ENCODE measurements around the gene GPC1.
"Not testable (repeated sequence)": the region's sequence is repeated elsewhere in the genome, so short reads cannot be mapped to it uniquely, and the experiment has no call there.

GPC1 gene

DNA sequence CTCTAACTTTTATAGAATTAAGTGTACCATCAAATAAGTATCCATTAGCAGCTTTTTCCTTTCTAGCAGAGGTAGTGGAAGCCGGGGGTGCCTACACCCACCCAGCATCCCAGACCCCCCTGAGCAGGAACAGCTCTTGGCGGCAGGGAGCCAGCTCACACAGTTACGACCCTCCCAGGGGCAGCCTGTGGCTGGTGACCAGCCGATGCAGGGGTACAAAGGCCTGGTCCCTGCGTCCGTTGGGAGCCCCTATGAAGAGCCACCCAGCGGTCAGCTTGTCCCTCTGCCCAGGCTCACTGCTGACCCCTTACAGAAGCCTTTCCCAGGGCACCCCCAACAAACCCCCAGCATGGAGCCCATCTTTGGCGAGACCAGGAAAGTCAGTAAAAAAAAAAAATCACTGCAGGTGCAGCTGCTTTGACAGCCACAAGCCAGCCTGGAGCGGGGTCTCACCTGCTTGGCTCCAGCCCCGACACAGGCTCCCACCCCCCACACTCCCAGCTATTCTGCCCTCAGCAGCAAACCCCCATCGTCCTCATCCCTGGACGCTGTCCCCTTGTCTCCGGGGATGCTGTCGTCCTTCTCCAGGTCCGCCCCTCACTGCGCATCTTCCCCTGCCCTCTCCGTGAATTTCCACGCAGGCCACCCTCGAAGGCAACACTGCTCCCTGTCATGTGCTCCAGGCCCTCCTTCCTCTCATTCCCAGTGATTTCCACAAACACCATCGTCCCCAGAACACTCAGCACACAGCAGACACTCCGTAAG, 43.1 kb downstream of the GPC1 start:
- no peak overlapping the region for H3K9ac ChIP-seq (ENCODE audit: low read depth, low read length)
- no peak overlapping the region for H3K4me3 ChIP-seq (ENCODE audit: low read depth, low read length)
- H3K27me3 ChIP-seq (ENCODE audit: control insufficient read depth, insufficient read depth, low read length): no peaks in the 10 kb centered on the region
- H3K36me3 ChIP-seq (ENCODE audit: control insufficient read depth, insufficient read depth, low read length): no peaks in the 10 kb centered on the region
- H3K4me1 ChIP-seq (ENCODE audit: control insufficient read depth, insufficient read depth, low read length): no peaks in the 10 kb centered on the region
- H3K9me3 ChIP-seq (ENCODE audit: control insufficient read depth, insufficient read depth, low read length): no peaks in the 10 kb centered on the region

DNA sequence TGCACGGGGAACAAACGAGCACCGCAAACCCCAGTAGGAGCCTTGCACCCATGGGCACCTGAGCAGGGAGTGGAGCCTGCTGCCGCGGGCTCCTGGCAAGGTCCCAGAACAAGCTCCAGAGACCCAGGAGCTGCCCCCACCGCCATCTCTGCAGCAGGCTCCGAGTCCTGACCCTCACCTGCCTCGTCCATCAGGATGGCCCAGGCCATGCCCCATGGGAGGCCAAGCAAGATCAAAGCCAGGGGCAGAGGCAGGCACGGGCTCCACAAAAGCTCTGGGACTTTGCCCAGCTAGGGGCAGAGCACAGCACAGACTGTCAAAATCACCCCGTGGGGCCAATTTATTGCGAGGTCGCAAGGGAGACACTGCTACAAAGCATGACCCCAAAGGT, 43.6 kb downstream of the GPC1 start:
- no peak overlapping the region for H3K9ac ChIP-seq (ENCODE audit: low read depth, low read length)
- H3K4me1 ChIP-seq (ENCODE audit: control insufficient read depth, insufficient read depth, low read length): no peaks in the 10 kb centered on the region
- H3K36me3 ChIP-seq (ENCODE audit: control insufficient read depth, insufficient read depth, low read length): no peaks in the 10 kb centered on the region
- no peak overlapping the region for H3K4me3 ChIP-seq (ENCODE audit: low read depth, low read length)
- no peaks in the 10 kb centered on the region for H3K27me3 ChIP-seq (ENCODE audit: control insufficient read depth, insufficient read depth, low read length)
- no peaks in the 10 kb centered on the region for H3K9me3 ChIP-seq (ENCODE audit: control insufficient read depth, insufficient read depth, low read length)

DNA sequence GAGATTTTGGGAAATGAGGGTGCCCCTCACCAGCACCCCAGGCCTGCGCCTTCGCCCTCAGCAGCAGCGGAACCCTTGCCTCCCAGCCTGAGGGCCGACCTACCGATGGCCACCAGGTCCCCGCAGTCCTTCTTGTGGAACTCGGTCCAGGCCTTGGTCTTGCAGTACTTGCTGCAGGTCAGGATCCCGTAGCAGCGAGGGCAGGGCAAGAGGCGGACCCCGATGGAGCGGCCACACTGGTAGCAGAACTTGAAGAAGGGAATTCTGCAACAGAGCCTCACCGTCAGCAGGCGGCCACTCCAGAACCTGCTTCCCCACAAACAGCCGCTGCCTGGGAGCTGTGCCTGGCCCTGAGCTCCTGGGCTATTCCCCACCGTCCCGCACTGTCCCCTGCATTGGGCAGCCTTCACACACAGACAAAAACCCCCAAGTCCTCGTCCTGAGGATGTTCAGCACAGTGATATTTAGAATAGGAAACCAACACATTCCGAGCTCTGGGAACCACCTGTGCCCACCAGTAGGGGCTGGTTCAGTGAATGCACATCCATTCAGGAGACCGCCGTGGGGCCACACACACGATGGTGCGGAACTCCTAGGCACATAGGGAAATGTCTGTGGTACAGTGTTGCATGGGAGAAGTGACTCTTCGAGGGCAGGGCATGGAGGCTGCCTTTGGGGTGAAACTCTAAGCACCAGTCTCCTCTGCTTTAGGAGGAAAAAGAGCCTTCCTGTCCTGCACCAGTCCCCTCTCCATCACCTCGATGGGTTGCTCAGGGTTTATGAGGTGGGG, 45.6 kb downstream of the GPC1 start:
- H3K9me3 ChIP-seq (ENCODE audit: control insufficient read depth, insufficient read depth, low read length): no peaks in the 10 kb centered on the region
- no peak overlapping the region for H3K9ac ChIP-seq (ENCODE audit: low read depth, low read length)
- H3K27me3 ChIP-seq (ENCODE audit: control insufficient read depth, insufficient read depth, low read length): no peaks in the 10 kb centered on the region
- no peak overlapping the region for H3K4me3 ChIP-seq (ENCODE audit: low read depth, low read length)
- H3K4me1 ChIP-seq (ENCODE audit: control insufficient read depth, insufficient read depth, low read length): no peaks in the 10 kb centered on the region
- no peaks in the 10 kb centered on the region for H3K36me3 ChIP-seq (ENCODE audit: control insufficient read depth, insufficient read depth, low read length)

DNA sequence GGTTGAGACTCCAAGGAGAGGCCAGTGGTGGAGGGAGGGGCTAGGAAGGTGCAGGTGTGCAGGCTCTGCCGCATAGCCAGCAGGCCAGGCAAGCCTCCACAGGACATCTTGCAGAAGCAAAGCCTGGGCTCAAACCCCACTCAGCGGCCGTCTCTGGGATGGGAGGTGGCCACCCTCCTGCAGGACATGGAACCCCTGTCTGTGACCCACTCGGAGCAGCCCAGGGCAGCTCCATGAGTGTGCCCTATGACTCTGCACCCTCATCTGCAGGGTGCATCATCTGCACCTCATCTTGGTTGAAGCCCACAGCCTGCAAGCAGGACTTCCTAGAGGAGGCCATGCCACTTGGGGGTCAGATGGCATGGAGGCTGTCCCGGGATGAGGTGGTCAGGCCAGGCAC, 46.3 kb downstream of the GPC1 start:
- Histone ChIP-seq H3K27me3 (ENCODE audit: control insufficient read depth, insufficient read depth, low read length) (no peaks in the 10 kb centered on the region), H3K9me3 (ENCODE audit: control insufficient read depth, insufficient read depth, low read length) (no peaks in the 10 kb centered on the region), H3K4me3 (ENCODE audit: low read depth, low read length) (no peak overlapping the region), H3K36me3 (ENCODE audit: control insufficient read depth, insufficient read depth, low read length) (no peaks in the 10 kb centered on the region), H3K9ac (ENCODE audit: low read depth, low read length) (no peak overlapping the region), H3K4me1 (ENCODE audit: control insufficient read depth, insufficient read depth, low read length) (no peaks in the 10 kb centered on the region)

DNA sequence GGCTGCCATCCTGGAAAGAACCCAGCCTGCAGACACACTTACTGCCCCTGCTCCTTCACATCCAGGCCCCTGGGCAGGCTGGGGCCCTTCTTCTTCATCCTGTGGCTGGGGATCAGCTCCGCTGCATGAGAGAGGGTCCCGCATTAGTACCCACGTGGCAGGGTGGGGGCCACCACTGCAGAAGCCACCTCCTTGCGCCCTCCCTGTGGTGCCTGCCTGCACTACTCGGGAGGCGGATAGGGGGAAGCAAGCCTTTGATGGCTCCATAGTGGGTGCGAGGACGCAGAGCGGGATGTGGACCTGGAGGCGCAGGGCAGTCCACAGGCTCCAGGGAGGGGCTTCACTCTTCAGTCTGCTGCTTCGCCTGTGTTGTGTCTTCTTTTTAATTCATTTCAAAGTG, 46.7 kb downstream of the GPC1 start:
- no peaks in the 10 kb centered on the region for H3K27me3 ChIP-seq (ENCODE audit: control insufficient read depth, insufficient read depth, low read length)
- H3K4me3 ChIP-seq (ENCODE audit: low read depth, low read length): no peak overlapping the region
- no peaks in the 10 kb centered on the region for H3K4me1 ChIP-seq (ENCODE audit: control insufficient read depth, insufficient read depth, low read length)
- no peak overlapping the region for H3K9ac ChIP-seq (ENCODE audit: low read depth, low read length)
- H3K9me3 ChIP-seq (ENCODE audit: control insufficient read depth, insufficient read depth, low read length): no peaks in the 10 kb centered on the region
- no peaks in the 10 kb centered on the region for H3K36me3 ChIP-seq (ENCODE audit: control insufficient read depth, insufficient read depth, low read length)

DNA sequence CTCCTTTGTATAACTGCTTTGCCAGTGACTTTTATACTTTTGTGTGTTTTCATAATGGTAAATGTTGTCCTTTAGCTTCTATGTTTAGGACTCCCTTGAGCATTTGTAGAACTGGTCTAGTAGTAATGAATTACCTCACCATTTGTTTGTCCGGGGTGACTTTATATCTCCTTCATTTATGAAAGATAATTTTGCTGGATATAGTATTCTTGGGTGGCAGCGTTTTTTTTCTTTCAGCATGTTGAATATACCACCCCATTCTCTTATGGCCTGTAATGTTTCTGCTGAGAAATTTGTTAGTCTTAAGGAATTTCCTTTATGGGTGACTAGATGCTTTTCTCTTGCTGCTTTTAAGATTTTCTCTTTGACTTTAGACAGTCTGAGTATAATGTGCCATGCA, 56.0 kb downstream of the GPC1 start:
- Histone ChIP-seq H3K9ac (ENCODE audit: low read depth, low read length) (no peak overlapping the region), H3K27me3 (ENCODE audit: control insufficient read depth, insufficient read depth, low read length) (no peaks in the 10 kb centered on the region), H3K36me3 (ENCODE audit: control insufficient read depth, insufficient read depth, low read length) (no peaks in the 10 kb centered on the region), H3K4me1 (ENCODE audit: control insufficient read depth, insufficient read depth, low read length) (no peaks in the 10 kb centered on the region), H3K9me3 (ENCODE audit: control insufficient read depth, insufficient read depth, low read length) (peaks cover 7% of the 10 kb centered on the region), H3K4me3 (ENCODE audit: low read depth, low read length) (no peak overlapping the region)

DNA sequence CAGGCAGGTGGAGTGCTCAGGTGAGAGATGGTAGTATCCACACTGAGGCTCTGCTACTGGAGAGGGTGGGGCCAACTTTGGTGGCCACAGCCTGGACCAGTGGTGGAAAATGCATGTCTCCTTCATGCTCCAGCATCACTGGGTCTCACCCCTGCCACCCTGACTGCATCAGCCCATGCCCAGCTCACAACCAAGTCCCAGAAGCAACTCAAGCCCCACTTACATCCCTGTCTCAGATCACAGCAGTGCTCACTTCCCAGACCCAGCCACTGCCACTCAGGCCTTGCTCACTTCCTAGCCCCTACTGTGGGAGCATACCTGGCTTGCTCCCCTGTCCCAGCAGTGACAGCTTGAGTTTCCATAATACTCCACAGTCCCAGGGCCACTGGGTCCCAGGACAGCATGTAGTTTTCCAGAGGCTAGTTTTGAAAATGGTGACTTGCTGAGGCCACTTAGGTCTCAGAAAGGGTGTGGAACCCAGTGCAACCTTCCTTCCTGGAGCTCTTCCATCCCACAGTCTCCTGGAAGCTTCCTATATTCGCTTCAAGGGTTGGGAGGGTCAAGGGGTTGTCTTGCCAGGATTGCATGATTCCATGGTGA, 58.8 kb downstream of the GPC1 start:
- no peaks in the 10 kb centered on the region for H3K4me1 ChIP-seq (ENCODE audit: control insufficient read depth, insufficient read depth, low read length)
- no peak overlapping the region for H3K9ac ChIP-seq (ENCODE audit: low read depth, low read length)
- H3K9me3 ChIP-seq (ENCODE audit: control insufficient read depth, insufficient read depth, low read length): no peaks in the 10 kb centered on the region
- H3K27me3 ChIP-seq (ENCODE audit: control insufficient read depth, insufficient read depth, low read length): no peaks in the 10 kb centered on the region
- H3K36me3 ChIP-seq (ENCODE audit: control insufficient read depth, insufficient read depth, low read length): no peaks in the 10 kb centered on the region
- no peak overlapping the region for H3K4me3 ChIP-seq (ENCODE audit: low read depth, low read length)

DNA sequence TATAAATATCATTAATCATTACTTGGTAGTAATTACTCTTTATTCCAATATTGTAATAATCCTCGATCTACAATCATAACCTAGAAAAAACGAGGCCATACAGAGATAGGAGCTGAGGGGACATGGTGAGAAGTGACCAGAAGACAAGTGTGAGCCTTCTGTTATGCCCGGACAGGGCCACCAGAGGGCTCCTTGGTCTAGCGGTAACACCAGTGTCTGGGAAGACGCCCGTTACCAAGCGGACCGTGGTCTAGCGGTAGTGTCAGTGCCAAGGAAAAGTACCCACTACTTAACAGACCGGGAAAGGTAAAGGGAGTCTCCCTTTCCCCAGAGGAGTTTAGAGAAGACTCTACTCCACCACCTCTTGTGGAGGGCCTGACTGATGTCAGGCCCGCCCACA, 59.5 kb downstream of the GPC1 start:
- not testable (repeated sequence) for H3K27me3 ChIP-seq (ENCODE audit: control insufficient read depth, insufficient read depth, low read length); H3K9me3 ChIP-seq (ENCODE audit: control insufficient read depth, insufficient read depth, low read length); H3K9ac ChIP-seq (ENCODE audit: low read depth, low read length); H3K4me1 ChIP-seq (ENCODE audit: control insufficient read depth, insufficient read depth, low read length); H3K4me3 ChIP-seq (ENCODE audit: low read depth, low read length); H3K36me3 ChIP-seq (ENCODE audit: control insufficient read depth, insufficient read depth, low read length)

DNA sequence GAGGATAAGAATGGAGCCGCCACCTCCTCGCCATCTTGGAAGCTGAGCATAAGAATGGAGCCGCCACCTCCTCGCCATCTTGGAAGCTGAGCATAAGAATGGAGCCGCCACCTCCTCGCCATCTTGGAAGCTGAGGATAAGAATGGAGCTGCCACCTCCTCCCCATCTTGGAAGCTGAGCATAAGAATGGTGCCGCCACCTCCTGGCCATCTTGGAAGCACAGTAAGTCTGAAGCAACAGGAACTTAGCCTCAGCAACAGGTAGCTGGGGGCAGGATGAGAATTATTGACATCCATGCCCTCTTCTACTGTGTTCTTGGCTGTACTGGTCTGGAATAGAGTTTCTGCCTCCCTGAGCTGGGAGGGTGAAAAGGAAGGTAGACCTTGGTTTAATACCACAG, 61.6 kb downstream of the GPC1 start:
- H3K36me3 ChIP-seq (ENCODE audit: control insufficient read depth, insufficient read depth, low read length); H3K4me3 ChIP-seq (ENCODE audit: low read depth, low read length); H3K27me3 ChIP-seq (ENCODE audit: control insufficient read depth, insufficient read depth, low read length); H3K9me3 ChIP-seq (ENCODE audit: control insufficient read depth, insufficient read depth, low read length); H3K4me1 ChIP-seq (ENCODE audit: control insufficient read depth, insufficient read depth, low read length); H3K9ac ChIP-seq (ENCODE audit: low read depth, low read length): not testable (repeated sequence)

DNA sequence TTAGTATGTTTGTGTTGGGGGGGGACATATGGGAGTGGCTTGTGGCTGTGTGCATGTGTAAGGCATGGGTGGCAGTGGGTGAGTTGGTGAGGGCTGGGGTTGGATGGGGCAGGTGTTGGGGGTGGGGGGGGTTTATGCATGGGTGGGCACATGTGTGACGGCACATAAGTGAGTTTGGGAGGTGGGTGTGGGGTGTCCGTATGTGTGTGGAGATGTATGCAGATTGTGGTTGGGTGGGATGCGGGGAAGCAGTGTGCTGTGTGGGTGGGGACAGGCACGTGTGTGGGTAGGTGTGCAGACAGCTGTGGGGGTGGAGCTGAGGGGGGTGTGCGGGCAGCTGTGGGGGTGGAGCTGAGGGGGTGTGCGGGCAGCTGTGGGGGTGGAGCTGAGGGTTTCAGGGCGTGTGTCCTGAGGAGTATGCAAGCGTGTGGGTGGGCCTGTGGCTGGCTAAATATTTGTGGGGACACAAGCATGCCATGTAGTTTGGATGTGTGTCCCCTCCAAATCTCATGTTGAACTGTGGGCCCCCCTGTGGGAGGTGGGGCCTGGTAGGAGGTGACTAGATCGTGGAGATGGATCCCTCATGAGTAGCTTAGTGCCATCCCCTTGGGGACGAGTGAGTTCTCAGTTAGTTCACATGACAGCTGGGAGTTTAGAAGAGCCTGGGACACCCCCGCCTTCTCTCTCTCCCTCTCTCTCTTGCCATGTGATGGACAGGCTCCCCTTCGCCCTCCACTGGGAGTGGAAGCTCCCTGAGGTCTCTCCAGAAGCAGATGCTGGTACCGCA, 62.9 kb downstream of the GPC1 start:
- Histone ChIP-seq H3K27me3 (ENCODE audit: control insufficient read depth, insufficient read depth, low read length) (no peaks in the 10 kb centered on the region), H3K9ac (ENCODE audit: low read depth, low read length) (no peak overlapping the region), H3K36me3 (ENCODE audit: control insufficient read depth, insufficient read depth, low read length) (no peaks in the 10 kb centered on the region), H3K4me3 (ENCODE audit: low read depth, low read length) (no peak overlapping the region), H3K4me1 (ENCODE audit: control insufficient read depth, insufficient read depth, low read length) (no peaks in the 10 kb centered on the region), H3K9me3 (ENCODE audit: control insufficient read depth, insufficient read depth, low read length) (no peaks in the 10 kb centered on the region)

DNA sequence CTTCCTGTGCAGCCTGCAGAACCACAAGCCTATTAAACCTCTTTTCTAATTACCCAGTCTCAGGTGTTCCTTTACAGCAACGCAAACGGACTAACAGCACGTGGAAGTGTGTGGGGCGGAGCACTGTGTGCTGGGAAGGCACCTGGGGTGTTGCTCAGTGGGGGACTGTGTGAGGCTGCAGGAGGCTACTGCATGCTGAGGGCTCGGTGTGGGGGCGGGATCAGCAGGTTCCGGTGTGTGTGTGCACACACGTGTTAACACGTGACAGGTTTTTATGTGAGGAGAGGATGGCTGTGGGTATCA, 63.4 kb downstream of the GPC1 start:
- Histone ChIP-seq H3K36me3 (ENCODE audit: control insufficient read depth, insufficient read depth, low read length) (no peaks in the 10 kb centered on the region), H3K4me1 (ENCODE audit: control insufficient read depth, insufficient read depth, low read length) (no peaks in the 10 kb centered on the region), H3K9me3 (ENCODE audit: control insufficient read depth, insufficient read depth, low read length) (no peaks in the 10 kb centered on the region), H3K4me3 (ENCODE audit: low read depth, low read length) (no peak overlapping the region), H3K27me3 (ENCODE audit: control insufficient read depth, insufficient read depth, low read length) (no peaks in the 10 kb centered on the region), H3K9ac (ENCODE audit: low read depth, low read length) (no peak overlapping the region)
